HG03378 (cell line): ENCODE results near the gene ICA1L.

ENCODE experiments used
- ATAC-seq: cut with Tn5 transposase; IDR thresholded peaks from one replicate; pipeline ENCODE4 v1.9.1; 2021; ENCODE audit warnings: mild to moderate bottlenecking, moderate library complexity; ENCODE audit not compliant: unreplicated experiment

ICA1L gene

DNA sequence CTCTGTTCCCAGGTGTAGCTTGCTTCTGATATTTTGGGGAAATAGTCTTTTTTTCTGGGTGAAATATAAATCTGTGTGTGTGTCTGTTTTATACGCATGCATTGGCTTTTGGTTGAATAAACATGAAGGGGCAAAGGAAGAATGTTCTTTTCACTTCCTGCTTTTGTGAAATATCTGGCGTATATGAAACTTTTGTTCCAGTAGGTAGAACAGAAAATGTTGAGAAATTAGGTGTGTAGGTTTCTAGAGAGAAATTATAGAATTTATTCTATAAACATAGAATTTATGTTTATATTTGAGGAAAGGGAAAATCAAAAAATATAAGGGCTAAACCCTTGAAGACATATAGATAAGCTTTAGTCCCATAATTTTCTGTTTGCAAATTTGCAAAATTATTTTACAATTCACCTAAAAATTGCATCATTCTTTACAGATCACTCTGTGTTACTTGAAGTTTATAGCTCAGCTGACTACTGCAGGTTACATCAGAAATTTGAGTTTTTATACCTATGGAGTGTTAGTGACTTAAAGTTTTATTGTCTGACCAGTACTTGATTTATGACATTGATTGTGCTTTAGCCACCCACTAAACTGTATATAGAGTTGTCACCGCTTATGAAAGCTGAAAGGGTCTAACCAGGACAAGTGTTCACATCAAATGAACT, 120.7 kb downstream of the ICA1L start:
- ATAC-seq: no peak

DNA sequence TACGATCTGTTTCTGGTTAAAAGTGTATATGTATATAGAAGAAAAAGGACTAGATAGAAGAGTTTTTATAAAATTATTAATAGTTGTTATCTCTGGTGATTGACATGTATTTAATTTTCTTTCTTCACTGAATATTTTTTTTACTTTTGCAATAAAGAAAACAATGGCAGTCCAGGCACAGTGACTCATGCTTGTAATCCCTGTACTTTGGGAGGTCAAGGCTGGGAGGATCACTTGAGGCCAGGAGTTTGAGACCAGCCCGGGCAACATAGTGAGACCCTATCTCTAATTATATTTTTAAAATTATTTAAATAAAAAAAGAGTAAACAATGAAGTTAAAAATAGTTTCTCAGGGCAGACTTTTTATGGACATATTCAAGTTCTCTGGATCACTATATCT, 122.1 kb downstream of the ICA1L start:
- no peak for ATAC-seq

DNA sequence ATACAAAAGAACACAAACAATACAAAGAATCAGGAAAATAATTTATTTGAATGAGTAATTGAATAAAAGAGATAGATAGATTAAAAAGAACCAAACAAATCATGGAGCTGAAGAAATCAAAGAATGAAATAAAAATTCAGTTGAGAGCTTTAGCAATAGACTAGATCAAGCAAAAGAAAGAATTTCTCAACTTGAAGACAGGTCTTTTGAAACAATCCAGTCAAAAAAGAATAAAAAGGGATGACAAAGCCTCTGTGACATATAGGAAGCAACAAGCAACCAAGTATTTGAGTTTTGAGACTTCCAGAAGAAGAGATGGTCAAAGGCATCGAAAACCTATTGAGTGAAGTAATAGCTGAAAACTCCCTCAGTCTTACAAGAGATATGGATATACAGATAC, 128.0 kb downstream of the ICA1L start:
- no peak for ATAC-seq

DNA sequence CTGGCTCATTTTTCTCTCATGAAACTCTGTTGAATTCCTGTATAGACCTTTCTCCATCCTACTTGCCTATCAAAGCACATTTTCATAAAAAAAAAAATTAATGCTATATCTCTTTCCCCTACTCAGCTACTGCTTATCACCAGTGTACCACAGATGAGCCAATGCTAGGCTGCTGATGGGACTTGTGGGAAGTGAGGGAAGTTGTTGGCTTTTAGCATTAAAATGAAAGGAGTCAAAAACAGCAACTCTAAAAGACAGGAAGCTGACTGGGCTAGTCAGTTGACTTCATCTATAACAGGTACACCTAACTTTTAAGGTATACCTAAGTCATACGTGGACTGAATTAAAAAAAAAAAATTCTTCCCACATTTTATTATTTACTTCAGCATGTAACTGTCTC, 134.7 kb downstream of the ICA1L start:
- ATAC-seq: no peak

DNA sequence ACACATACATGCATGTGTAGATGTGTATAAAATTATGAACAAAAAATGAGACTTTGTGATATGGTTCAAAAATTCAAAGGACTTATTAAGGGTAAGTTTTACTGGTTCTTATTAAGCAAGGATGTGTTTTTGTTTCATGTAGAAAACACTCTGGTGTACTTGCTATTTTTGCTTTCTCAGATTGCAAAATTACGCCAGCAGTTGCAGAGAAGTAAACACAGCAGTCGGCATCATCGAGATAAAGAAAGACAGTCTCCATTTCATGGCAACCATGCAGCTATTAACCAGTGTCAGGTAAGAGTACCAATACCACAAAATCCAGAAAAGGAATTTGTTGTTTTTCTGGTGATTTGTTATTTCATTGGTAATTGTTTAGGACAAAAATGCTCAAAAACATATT, 145.5 kb downstream of the ICA1L start:
- ATAC-seq: no peak

DNA sequence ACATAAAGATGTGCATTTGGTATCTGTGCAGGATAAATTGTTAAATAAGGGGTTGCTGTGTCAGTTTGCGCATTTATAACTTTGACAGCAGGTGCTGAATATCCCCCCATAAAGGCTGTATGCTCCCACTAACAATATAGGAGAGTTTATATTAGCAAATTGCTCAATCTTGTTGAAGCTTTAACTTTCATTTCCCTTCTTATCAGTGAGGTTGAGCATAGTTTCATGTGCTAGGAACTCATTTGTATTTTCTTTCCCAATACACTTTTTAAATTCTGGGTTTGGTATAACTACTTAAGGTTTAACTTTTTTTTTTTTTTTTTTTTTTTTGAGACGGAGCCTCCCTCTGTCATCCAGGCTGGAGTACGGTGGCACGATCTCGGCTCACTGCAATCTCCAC, 147.8 kb downstream of the ICA1L start:
- no peak for ATAC-seq
